HUES48 (cell line): ENCODE results near the gene EHHADH.
"Not testable (repeated sequence)": the region's sequence is repeated elsewhere in the genome, so short reads cannot be mapped to it uniquely, and the experiment has no call there.

Experiments used
- H3K27ac ChIP-seq: one replicate; pipeline ENCODE4 v1.7.0; 2013; ENCODE audit warnings: low read depth, low read length, inconsistent platforms
- H3K27me3 ChIP-seq: 2 replicates; pipeline ENCODE4 v1.6.1; 2013; ENCODE audit warnings: mild to moderate bottlenecking, low read length; ENCODE audit not compliant: control insufficient read depth, insufficient read depth
- H3K36me3 ChIP-seq: 2 replicates; pipeline ENCODE4 v1.6.1; 2013; ENCODE audit warnings: low read length; ENCODE audit not compliant: control insufficient read depth, insufficient read depth
- H3K4me1 ChIP-seq: 2 replicates; pipeline ENCODE4 v1.6.1; 2013; ENCODE audit warnings: mild to moderate bottlenecking, low read length; ENCODE audit not compliant: control insufficient read depth, insufficient read depth
- H3K4me3 ChIP-seq: 2 replicates; pipeline ENCODE4 v1.5.1; 2013; ENCODE audit warnings: mild to moderate bottlenecking, low read depth, low read length
- H3K9ac ChIP-seq: 2 replicates; pipeline ENCODE4 v1.6.1; 2013; ENCODE audit warnings: mild to moderate bottlenecking, low read depth, low read length, moderate library complexity
- H3K9me3 ChIP-seq: 2 replicates; pipeline ENCODE4 v1.6.1; 2013; ENCODE audit warnings: low read length; ENCODE audit not compliant: control insufficient read depth, insufficient read depth

Gene EHHADH

DNA sequence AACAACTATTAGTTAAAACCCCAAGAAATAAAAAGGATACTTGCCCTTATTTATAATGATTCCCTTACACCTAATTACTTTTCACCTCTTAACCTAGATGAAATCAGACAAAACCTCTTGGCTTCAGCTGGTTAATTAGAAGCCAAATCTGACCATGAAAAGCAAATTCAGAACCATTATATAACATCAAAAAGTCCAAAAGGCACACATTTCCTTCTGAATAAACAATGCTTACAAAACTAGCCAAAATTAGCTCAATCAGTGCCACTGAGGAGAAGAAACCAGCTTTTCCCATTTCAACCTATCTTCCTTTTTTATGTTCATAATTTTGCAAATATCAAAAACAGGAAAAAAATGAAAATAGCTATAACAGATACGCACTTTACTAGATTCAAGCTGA, 3.2 kb downstream of the EHHADH start:
- no peak overlapping the region for H3K4me3 ChIP-seq

DNA sequence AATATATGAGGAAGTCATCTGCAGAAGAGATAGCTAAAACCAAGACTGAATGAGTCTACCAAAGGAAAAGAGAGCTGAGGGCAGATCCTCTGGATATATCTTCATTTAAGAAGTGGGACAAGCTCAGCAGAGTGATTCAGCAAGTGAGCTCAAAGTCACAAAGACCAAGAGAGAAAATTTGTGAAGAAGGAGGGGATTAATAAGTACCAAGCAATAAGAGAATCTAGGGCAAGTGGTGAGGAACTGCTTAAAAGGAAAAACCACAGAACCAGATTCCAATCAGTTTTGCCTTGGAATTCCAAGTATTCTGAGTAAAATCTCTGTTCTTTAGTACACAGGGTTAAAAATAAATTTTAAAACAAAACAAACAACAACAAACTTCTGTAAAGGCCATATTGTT, 3.6 kb downstream of the EHHADH start:
- Histone ChIP-seq H3K4me1 (peaks cover 4% of the 10 kb centered on the region; the same call in 1 of the 2 replicates), H3K4me3 (no peak overlapping the region), H3K9ac (no peak overlapping the region), H3K27me3 (no peaks in the 10 kb centered on the region), H3K9me3 (no peaks in the 10 kb centered on the region; the same call in 1 of the 2 replicates), H3K36me3 (no peaks in the 10 kb centered on the region), H3K27ac (no peak overlapping the region)

More for the DNA sequence above, 3.2 kb downstream of the EHHADH start:
- no peaks in the 10 kb centered on the region for H3K36me3 ChIP-seq
- H3K27me3 ChIP-seq: no peaks in the 10 kb centered on the region
- no peak overlapping the region for H3K9ac ChIP-seq
- H3K27ac ChIP-seq: no peak overlapping the region
- peaks cover 4% of the 10 kb centered on the region; the same call in 1 of the 2 replicates for H3K4me1 ChIP-seq
- H3K9me3 ChIP-seq: no peaks in the 10 kb centered on the region; the same call in 1 of the 2 replicates

DNA sequence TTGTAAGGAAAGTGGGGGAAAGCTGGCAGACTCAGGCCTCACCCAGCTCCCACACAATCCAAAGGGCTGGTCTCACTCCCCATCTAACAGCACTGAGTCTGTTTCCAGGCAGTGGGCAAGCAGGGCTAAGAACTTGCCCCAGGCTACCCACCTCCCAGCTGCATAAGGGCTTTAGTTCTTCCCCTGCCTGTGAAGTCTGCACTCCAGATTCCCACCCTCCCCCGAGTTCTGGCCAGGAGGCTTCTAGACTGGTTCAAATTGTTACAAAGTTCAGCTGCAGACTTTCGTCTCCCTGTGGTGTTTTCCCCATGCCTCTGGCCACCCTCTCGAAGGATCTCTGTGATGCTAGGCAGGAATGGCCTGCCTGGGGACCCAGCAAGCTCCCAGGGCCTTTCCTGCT, 11.2 kb downstream of the EHHADH start:
- no peak overlapping the region for H3K27ac ChIP-seq
- H3K4me3 ChIP-seq: no peak overlapping the region
- H3K9ac ChIP-seq: no peak overlapping the region
- H3K27me3 ChIP-seq: no peaks in the 10 kb centered on the region
- H3K4me1 ChIP-seq: no peaks in the 10 kb centered on the region
- H3K9me3 ChIP-seq: peaks cover 3% of the 10 kb centered on the region; the same call in 1 of the 2 replicates
- no peaks in the 10 kb centered on the region for H3K36me3 ChIP-seq

DNA sequence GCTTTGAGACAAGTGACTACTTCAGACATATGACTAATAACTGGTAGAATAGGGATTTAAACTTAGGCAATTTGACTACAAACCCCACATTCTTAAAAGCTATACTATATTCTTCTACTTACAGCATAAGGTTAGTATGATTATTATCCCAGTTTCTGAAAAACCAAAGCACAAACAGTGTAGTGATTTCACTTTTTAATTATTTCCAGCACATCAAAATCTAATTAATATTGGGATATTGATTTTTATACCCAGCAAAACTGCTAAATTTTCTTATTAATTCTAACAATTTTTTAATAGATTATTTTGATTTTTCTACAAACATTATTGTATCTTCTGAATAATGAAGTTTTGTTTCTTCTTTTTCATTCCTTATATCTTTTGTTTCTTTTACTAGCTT, 16.9 kb downstream of the EHHADH start:
- H3K9me3 ChIP-seq: peaks cover 19% of the 10 kb centered on the region
- no peaks in the 10 kb centered on the region for H3K27me3 ChIP-seq
- no peak overlapping the region for H3K27ac ChIP-seq
- no peaks in the 10 kb centered on the region for H3K36me3 ChIP-seq
- H3K9ac ChIP-seq: no peak overlapping the region
- no peaks in the 10 kb centered on the region for H3K4me1 ChIP-seq
- no peak overlapping the region for H3K4me3 ChIP-seq

DNA sequence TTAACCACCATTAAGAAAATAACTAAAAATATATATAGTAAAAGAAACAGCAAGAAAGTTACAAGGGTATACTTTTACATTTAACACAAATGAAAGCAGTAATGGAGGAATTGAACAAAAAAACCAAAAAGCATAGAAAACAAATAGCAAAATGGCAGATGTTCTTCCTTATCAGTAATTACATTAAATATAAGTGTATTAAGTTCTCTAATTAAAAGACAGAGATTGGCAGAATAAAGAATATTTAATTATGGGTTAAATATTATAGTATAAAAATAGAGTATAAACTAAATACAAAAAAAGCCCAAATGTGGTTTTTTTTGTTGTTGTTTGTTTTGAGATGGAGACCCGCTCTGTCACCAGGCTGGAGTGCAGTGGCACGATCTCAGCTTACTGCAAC, 20.5 kb downstream of the EHHADH start:
- Histone ChIP-seq H3K27ac (no peak overlapping the region), H3K4me1 (no peaks in the 10 kb centered on the region), H3K36me3 (no peaks in the 10 kb centered on the region), H3K9ac (no peak overlapping the region), H3K27me3 (no peaks in the 10 kb centered on the region), H3K4me3 (no peak overlapping the region), H3K9me3 (peaks cover 19% of the 10 kb centered on the region)

DNA sequence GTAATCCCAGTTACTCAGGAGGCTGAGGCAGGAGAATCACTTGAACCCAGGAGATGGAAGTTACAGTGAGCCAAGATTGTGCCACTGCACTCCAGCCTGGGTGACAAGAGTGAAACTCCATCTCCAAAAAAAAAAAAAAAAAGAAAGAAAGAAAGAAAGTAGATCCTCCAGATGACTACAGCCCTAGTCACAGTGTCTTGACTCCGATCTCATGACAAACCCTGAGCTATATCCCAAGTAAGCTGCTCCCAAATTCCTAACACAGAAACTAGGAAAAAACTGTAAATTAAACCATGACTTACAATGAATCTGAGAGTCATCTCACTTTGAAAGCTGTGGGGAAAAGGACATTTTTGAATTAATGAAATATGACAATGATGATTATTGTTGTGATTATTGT, 27.3 kb downstream of the EHHADH start:
- H3K36me3 ChIP-seq, H3K4me1 ChIP-seq, H3K9ac ChIP-seq, H3K27me3 ChIP-seq, H3K4me3 ChIP-seq, H3K9me3 ChIP-seq, H3K27ac ChIP-seq: not testable (repeated sequence)

DNA sequence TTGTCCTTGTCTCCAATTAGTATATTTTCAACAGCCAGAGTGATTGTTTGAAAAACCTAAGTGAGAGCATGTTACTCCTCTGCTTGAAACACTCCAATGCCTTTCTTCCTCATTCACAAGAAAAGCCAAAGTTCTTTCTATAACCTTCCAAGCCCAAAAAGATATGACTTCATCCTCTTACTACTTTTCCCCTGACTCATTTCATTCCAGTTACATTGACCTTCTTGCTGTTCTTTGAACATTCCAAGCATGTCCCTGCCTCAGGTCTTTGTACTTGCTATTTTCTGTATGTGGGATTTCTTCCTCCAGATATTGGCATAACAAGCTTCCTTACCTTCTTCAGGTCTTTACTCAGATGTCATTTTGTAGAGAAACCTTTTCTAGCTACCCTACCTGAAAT, 28.3 kb downstream of the EHHADH start:
- Histone ChIP-seq H3K27me3 (no peaks in the 10 kb centered on the region), H3K4me1 (no peaks in the 10 kb centered on the region), H3K27ac (no peak overlapping the region), H3K9me3 (no peaks in the 10 kb centered on the region), H3K36me3 (no peaks in the 10 kb centered on the region), H3K4me3 (no peak overlapping the region), H3K9ac (no peak overlapping the region)

DNA sequence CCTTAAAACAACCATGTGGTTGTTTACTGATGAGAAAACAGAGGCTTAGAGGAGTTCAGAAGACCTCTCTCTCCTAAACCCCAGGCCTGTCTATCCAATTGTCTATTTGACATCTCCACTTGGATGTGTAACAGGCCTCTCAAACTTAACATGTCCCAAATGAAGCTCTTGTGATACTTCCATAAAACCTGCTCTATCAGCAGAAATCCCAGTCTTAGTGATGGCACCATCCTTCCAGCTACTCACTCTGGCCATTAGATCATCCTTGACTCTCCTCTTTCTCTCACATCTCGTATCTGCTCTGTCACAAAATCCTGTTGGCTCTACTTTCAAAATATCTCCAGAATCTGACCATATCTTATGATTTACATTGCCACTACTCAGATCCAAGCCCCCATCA, 28.8 kb downstream of the EHHADH start:
- no peak overlapping the region for H3K27ac ChIP-seq
- no peak overlapping the region for H3K9ac ChIP-seq
- no peaks in the 10 kb centered on the region for H3K4me1 ChIP-seq
- no peaks in the 10 kb centered on the region for H3K9me3 ChIP-seq
- no peaks in the 10 kb centered on the region for H3K36me3 ChIP-seq
- H3K27me3 ChIP-seq: no peaks in the 10 kb centered on the region
- no peak overlapping the region for H3K4me3 ChIP-seq

DNA sequence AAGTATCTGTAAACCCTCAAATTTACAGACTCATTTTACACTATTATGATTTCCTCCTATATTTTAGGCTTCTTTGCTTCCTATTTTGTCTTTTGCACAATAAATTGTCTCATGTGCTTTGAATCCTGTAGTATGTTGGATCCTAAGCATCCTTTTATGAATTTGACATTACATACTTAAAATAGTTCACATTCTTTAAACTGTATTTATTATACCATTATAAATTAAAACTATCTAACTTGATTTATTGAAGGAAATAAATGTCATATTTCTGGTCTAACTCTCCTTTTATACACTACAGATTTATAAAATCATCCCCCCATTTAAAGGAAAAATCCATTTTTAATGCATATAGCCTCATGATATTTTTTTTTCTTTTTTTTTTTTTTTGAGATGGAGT, 32.6 kb downstream of the EHHADH start:
- Histone ChIP-seq H3K4me3 (no peak overlapping the region), H3K4me1 (peaks cover 10% of the 10 kb centered on the region), H3K36me3 (no peaks in the 10 kb centered on the region), H3K9me3 (no peaks in the 10 kb centered on the region), H3K27me3 (no peaks in the 10 kb centered on the region), H3K27ac (no peak overlapping the region), H3K9ac (no peak overlapping the region)

DNA sequence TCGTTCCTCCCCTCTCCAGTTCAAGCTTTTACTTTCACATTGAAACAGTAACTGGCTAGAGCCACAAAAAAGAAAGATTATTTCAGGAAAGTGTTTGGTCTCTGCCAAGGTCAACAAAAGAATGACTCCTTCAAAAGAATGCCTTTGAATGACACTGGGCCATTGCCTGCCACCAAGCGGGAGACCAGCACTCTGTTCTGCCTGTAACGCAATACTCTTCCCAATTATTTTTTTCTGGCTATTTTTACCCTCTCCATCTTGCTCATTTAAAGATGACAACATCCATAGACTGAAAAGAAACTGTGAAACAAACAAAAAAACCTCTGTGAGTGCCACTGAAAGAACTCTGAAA, 37.3 kb downstream of the EHHADH start:
- Histone ChIP-seq H3K36me3 (no peaks in the 10 kb centered on the region), H3K27ac (peak overlapping the region; percentile 88), H3K4me3 (peak overlapping the region; percentile 40), H3K4me1 (peaks cover 13% of the 10 kb centered on the region), H3K9me3 (no peaks in the 10 kb centered on the region), H3K9ac (0 out of 2 replicates have a peak overlapping the region, but pooled peaks have one; percentile 8), H3K27me3 (no peaks in the 10 kb centered on the region)

DNA sequence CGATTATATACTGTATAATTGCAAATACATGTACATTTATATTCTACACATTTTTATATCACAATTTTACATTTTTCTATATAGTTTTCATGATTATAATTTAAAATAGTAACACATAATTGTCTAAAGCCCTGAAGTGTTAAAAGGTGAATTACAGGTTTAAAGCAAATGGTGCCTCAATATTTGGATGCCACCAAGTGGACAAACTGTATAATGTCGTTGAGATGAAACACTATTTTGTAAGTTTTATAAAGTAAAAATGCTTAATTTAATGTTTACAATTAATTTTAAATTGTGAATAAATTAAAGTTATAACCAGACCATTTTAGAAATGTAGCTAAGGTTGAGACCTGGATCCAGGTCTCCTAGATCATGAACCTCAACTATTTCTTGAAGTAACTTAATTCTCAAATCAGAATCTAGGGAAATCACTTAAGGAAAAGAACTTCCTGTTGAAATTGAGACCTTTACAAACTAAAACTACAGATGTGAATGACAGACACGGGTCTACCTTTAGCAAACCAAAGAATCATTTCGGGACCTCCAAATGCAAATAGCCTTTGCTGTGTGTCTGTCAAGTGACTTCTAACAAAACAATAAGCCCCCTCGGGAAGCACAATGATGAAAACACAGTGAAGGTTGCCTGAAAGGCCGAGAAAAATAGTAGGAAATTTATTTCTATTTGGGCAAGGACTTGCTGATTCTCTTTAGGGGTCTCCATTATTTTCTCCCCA, 37.8 kb downstream of the EHHADH start:
- H3K4me1 ChIP-seq: peaks cover 13% of the 10 kb centered on the region
- peak overlapping the region; percentile 88 for H3K27ac ChIP-seq
- 0 out of 2 replicates have a peak overlapping the region, but pooled peaks have one; percentile 8 for H3K9ac ChIP-seq
- H3K36me3 ChIP-seq: no peaks in the 10 kb centered on the region
- H3K4me3 ChIP-seq: peak overlapping the region; percentile 40
- no peaks in the 10 kb centered on the region for H3K27me3 ChIP-seq
- no peaks in the 10 kb centered on the region for H3K9me3 ChIP-seq
